NCI-H526 treated with DMSO at 0.1 percent for 48 hours (cell line): ENCODE results near the gene CREBBP.
A peak's percentile ranks its signal among the peaks of the same experiment; 100 is the strongest.

Experiments
- DNase-seq: peaks from one replicate; lab custom pipeline; 2025; lab: John Stamatoyannopoulos, UW

Gene CREBBP

DNA sequence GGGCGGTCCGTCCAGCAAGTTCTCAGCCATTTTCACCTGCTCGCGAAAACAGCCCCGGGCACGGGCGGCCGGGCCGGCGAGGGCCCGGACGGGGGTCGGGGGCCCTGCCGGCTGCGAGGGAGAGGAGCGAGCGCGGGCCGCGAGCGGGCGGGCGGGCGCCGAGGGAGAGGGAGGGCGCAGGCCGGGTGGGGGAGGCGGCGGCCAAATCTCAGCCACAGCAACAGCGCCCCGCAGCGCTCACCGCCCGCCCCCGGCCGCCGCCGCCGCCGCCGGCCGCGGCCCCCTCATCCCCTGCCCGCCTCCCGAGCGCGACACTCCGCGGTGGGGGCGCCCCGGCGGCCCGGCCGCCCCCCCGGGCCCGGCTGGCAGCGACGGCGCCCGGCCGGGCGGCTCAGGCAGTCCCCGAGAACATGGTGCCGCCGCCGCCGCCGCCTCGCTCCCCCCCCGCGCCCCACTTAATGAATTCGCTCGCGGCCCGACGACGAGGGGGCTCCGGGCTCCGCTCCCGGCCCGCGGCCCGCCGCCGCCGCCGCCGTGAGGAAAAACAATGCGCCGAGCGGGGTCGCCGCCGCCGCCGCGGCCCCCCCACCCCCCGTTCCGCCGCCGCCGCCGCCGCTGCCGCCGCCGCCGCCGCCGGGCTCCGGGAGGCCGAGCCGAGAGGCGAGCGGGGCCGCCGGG is 487 bp downstream of the CREBBP start:
- DNase-seq: peak; percentile 18

DNA sequence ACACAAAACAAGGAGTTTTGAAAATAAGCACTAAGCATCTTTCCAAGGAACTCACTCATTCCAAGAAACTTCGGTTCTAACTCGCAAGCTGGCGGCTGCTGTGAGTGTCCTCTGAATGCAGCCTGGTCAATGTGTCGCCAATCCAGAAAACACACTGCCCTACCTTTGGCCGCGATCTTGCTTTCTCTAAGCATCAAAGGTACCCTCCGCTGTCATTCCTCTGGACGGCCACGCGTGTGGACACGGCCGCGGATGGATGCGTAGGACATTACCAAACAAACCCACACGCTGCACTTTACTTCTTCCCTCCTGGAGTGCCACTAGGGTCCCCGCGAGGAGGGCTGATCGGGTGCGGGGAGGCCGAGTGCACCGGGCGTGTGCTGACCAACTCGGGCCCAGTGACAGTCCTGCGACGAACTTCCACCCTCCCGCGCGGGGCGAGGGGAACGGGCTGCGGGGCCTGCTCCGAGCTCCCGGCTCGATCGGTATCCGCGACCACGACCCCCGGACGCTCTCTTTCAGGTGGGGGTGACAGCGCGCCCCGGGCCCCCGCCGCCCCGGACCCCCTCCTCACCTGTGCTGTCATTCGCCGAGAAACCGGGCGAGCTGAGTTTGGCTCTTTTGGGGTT is 1.1 kb downstream of the CREBBP start:
- DNase-seq: no peak

DNA sequence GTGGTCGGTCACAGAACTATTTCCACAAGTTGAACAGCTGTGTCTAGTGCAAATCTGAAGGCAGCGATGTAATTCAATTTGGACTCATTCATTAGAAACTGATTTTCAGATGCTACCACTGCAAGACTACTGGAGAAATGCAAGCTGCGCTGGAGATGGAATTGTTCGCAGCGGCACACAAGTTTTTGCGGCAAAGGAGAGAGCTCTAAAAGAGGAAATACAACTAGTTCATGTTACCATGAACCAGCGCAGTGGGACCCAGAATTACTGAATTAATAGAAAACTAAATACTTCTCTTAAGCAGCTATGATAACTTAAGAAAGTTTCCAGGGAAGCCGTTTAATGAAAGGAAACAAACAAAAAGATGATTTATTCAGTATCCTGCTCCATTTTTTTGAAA is 1.9 kb downstream of the CREBBP start:
- DNase-seq: no peak

DNA sequence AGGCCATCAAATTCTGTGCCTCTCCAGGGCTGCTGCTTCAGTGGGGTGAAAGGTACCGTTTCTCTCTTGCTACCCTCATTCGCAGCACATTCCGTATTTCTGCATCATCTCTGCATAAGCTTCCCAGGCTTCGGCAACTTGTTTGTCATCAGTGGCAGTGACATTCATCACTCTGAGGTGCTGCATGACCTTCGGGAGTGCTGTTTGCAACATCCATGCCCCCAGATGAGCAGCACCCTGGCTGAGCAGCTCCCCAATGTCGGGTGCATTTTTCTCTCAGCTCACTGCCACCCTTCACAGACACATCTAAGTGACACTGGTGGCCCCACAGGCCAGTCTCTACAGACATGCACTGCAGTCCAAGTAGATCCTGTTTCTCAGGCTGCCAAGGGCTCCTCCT is 3.8 kb downstream of the CREBBP start:
- DNase-seq: no peak

DNA sequence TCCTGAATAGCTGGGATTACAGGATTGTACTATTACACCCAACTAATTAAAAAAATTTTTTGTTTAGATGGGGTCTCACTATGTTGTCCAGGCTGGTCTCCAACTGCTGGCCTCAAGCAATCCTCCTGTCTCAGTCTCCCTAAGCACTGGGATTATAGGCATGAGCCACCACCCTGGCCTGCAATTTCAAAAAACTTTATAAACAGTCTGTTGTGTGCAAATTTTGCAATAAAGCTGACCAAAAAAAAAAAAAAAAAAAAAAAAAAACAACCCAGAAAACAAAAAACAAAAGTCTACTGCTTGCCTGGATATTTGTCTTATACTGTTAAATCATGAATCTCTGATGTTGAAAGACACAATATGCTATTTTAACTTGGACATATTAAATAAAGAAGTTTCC is 4.4 kb downstream of the CREBBP start:
- DNase-seq: no peak

DNA sequence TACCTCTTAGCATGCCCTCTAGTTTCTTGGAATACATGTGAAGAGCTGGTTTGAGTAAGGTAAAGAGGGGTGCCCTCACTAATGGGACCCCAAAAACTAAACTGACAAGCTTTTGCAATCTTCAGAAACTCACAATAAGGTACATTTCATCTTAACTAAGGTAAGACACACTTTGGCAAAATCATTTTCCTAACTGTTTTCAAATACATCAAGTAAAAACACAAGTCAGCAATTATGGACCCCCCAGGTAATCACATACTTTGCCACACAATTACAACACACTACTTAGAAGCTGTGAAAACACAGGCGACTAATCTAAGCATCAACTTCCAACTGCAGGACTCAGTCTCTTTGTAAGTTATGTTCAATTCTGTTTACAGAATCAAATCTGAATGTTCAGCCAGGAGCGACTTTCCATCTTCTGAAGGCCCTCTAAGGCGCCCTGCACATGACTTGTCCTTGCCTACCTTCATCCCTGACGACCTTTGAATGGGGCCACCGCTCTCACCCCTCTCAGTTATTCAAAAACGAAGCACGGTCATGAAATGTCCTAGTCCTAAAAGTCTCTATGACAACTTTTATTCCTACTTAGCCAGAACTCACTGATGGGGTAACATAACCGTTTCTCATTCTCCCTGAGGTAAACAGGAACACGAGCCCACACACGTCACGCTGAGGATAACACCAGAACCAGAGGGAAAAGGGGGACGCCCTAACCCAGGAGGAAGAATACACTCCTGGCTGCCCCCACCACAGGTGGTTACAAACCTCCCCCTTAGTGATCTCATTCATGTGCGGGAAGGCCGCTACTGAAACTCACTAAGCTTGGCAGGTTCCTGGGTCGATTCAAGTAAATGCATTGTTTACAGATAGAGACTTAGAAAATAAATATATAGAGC is 5.5 kb downstream of the CREBBP start:
- DNase-seq: no peak

DNA sequence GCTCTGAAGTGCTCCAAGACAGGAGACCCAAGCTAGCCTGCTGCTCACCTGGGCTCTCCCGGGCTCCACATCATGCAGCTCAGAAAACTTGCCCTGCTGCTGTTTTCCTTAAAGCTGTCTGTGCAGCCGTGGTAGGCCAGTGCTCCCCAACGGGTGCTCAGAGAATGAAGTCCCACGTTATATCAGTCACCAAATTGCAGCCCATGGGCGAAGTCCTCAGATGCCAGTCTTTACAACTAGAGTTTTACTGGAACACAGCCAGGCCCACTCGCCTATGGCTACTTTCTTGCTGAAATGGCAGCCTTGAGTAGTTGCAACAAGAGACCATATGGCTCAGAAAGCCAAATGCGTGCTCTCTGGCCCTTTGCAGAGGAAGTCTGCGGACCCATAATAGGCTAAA is 6.3 kb downstream of the CREBBP start:
- DNase-seq: no peak

DNA sequence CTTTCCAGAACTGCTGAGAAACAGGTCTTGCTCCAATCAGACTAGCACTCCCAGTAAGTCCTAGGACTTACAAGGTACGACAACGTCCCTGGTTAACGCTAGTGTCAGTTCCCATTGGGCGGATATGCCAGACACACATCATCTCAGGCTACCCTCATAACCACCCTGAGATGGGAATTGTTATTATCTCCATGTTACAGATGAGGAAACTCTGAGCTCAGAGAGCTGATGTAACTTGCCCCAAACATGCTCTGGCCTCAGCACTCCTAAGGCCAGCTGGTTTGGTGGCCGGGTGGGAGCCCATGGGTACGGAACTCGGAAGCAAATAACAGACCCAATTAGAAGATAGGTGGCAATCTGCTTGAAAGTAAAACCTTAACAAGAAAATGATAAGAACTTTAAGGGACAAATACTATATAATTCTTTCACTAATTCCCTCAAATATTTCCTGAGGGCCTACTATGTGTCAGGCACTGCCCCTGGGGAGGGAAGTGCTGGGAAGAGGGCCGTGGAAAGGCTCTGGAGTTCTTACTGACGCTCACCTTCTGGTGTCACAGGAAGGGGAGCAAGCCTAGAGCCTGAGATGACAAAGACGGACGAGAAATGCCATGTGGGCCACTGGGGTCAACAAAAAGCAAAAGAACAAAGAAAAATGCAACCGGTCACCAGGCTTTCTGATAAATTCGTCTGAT is 6.9 kb downstream of the CREBBP start:
- no peak for DNase-seq

DNA sequence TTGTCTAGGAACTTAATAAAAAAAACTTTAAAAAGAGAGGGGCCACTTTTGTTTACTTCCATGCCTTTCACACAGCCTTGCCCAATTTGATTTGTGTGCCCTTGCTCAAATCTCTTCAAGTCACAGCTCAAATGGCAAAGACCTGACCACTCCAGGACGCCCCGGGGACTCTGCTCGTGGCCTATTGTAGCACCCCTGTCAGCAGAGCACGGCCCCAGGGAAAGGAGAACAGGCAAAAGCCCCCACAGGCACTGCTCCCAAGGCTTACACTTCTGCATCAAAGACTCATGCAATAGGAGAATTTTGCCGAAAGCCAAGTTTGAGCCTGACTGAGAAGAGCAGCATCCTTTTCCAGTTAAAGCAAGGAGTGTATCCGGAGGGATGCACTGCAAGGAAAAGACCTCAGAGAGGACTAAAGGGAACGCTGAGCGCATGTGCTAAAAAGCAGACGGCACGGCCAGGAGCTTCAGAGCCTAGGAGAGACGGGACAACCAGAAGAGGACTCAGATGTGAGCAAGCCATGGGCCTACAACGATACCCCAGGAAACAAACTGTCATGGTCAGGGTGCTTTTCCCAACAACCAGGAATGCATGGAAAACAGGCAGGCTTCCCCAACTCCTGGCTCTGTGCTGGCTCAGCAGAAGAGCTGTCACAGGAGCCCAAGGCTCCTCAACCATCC is 8.2 kb downstream of the CREBBP start:
- no peak for DNase-seq

DNA sequence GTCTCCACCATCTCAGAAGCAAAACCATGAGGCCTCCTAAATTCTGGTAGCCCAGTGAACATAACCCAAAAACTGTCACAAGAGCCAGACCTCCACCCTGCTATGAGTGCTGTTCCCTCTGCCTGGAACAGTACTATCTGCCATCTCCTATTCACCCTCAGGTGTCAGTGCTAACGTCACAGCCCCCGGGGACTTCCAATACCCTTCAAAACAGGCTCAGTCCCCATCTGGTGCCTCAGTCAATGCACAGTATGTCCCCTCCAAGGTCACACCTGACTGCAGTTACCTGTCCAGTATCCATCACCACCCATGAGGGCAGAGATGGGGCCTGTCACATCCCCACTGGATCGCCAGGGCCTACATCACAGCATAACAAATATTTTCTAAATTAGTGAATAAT is 11.5 kb downstream of the CREBBP start:
- DNase-seq: no peak

DNA sequence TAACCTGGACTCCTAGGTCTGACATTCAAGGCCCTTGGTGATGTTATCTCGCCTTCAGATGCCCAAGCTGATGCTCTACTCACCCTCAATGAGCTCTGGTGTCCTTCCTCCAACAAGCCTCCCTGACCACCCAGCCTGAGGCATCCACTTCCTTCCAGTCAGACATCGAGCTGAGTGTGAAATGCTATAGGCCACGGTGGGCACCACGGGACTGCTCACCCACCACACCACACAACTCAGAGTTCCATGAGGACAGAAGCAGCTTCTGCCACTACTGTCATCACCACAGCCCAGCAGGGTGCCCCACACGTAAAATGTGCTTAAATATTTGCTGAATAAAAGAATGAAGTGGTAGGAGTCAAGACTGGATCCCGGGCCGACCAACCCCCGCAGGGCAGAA is 12.0 kb downstream of the CREBBP start:
- no peak for DNase-seq

DNA sequence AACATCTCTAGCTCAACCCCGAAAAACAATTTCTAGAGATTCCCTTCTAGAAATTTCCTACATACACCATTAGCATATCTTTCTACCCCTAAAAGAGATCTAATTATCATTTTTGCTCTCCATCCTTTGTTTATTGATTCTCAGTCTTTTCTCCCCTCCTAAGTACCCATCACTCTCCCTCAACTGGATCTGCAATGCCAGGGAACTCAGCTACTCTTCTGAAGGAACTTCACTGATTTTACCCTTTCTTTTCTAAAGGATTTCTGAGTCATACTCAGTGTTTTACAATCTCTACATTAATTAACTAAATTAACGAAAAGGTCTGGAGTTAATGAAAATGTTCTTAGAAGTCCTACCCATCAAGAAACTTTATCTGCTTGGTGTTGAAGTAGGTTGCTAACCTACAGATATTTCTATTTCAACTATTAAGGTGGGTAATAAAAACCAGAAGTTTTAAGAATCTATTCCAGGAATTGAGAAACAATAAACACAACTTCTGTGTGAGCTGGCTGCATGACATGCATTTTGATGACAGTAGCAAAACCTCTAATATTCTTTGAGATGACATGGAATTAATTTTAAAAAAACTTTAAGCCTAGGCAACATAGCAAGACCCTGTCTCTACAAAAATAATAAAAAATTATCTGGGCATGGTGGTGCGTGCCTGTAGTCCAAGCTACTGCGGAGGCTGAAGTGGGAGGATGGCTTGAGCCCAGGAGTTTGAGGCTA is 13.6 kb downstream of the CREBBP start:
- no peak for DNase-seq

DNA sequence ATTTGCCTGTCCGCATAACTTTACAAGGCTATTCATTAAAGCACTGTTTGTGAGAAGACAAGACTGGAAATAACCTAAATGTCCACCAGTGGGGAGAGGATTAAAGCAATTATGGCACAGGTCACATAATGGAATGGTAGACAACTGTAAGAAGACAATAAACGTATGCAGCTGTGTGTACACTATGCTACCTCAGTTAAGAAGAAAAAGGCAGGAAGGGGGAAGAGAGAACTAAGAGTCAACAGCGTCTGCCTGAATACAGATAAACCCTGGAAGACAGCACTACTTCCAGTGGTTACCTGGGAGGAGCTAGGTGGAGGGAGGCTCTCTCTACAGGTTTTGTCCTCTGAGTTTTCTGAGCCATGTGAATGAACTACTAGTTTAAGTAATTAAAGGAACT is 15.3 kb downstream of the CREBBP start:
- no peak for DNase-seq

DNA sequence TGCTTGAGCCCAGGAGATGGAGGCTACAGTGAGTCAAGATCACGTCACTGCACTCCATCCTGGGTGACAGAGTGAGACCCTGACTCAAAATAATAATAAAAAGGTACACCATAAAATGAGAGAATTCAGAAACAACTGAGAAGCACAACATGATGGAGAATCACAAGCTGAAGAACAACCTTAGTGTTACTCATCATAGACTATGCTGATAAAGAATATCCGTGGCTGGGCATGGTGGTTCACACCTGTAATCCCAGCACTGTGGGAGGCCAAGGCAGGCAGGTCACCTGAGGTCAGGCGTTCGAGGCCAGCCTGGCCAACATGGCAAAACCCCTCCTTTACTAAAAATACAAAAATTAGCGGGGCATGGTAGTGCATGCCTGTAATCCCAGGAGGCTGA is 16.0 kb downstream of the CREBBP start:
- no peak for DNase-seq

DNA sequence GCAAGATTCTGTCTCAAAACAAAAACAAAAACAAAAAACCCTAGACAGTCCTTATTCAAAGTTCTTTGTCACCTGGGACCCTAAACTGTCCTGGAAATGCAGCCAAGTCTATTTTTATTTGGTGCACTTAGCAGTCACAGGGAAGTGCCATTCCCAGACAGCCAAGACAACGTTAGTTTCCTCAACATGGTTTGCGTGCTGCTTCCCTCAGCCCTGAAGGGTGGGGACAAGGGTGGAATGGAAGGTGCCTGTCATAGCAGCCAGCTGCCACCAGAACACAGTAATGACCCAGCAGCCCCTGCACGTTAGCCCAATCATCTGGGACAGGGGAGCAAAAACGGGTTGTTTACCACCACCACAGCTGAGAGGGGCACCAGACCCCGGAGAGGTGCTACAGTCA is 16.9 kb downstream of the CREBBP start:
- DNase-seq: no peak

DNA sequence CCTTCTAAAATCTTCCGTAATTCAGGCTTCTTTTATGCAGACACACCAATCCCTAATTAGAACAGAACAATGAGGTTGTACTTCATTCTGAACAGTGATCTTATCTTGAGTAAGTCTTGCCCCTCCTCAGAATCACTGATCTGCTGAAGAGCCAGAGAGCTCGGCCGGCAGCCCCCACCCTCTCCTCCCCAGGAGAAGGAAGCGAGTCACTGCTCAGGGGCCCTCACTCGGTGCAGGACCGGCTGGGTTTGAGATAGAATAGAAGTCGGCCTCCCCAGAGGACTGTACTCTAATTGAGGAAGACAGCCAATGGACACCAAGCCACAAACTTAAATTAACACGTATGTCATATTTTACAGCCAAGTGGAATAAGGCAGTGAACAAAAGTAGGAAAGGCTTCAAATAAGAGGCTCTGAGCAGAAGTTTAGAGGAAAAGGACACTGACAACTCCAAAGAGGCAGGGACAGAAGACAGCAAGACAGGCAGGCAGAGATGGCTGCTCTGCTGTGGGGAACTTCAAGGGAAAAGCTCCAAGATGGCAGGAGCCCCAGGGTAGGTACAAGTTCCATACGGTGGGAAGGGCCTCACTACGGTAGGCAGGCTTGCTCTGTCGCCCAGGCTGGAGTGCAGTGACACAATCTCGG is 18.6 kb downstream of the CREBBP start:
- DNase-seq: no peak

DNA sequence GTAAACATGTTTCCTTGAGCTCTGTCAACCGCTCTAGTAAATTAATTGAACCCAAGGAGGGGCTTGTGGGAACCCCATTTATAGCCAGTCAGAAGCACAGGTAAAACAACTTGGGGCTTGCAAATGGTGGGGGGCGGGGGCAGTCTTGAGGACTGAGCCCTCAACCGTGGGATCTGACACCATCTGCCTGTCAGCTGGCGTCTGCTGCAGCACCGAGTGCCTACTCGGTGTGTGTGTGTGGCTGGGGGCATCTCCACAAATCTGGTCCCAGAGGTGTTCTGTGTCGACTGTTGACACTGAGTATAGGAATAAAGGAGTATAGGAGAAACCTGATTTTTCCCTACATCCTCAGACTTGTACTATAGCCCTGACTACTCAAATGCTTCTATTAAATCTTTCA is 20.6 kb downstream of the CREBBP start:
- DNase-seq: no peak

DNA sequence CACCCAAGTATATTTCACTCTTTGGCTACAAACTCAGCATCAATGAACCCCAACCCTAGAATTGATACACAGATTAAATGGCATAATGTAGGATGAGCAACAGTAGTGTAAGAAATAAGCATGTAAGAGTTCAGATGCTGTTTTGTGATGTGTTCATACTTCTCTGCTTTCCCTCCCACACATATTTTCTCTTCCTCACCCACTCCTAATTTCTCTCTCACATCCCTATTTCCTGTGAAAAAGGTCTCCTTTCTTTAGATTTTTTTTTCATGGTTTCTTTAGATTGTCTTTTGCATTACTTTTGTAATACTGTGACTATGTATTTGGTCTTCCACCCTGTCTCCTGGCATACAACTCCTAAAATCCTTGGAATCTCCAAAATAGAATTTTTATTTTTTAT is 21.7 kb downstream of the CREBBP start:
- DNase-seq: no peak

DNA sequence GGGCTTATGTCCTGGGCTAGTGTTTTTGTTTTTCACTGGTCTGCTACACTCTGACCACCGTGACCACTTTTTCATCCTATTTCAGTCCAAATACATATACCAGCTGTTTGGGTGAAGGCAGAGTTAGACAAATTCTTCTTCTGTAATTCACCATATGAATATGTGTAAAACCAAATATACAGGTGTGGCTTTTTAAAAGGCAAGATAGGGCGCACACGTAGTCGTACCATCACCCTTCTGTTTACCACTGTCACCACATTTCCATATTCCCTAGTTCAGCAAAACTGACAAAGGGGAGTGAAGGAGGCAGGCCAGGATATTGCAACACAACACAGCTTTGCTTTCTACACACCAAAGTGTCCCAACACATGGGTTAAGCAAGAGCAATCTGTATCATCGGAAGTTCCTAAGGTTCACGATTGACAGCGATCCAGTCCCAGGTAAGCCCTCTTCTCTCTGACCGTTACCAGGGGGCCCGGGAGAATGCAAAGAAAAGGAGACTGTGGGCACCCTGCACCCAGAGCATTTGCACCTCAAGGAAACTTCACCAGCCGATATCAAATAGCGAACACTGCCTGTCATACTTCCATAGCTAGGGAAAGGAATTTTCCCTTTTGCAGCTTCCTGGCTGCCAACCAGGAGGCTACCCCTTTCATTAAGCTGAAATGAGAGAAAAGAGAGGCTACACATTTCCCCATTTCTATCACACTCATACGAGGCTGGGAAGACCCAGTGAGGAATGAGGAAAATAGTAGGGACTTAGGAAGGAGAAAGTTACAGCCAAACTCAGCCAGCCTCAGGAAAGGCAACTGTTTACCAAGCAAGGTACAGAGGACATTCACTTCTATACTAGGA is 23.1 kb downstream of the CREBBP start:
- no peak for DNase-seq
